GM23248 (cell line): ENCODE measurements around the gene RTL10.

ENCODE experiments used
- EZH2 ChIP-seq: fragments of 200-600 bp; sonication (generic); IDR thresholded peaks from 2 replicates; pipeline ENCODE4 v1.6.1; 2018; ENCODE audit warnings: antibody characterized with exemption, mild to moderate bottlenecking; ENCODE audit not compliant: insufficient read depth, poor library complexity, severe bottlenecking
- EZH2phosphoT487 ChIP-seq: fragments of 200-600 bp; sonication (generic); IDR thresholded peaks from 2 replicates; pipeline ENCODE4 v1.6.1; 2018; ENCODE audit warnings: antibody characterized with exemption, moderate library complexity, mild to moderate bottlenecking, low read depth; ENCODE audit not compliant: insufficient read depth

DNA sequence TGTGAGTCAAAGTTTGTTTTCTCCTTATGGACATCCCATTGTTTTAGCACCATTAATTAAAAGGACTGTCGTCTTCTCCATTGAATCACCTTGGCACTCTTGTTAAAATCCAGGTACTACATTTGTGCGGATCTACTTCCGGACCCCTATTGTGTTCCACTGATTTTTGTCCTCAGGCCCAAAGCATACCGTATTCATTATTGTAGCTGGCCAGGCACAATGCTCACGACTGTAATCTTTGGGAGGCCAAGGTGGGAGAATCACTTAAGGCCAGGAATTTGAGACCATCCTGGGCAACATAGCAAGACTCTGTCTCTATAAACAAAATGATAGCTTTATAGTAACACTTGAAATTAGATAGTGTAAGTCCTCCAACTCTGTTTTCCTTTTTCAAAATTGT, 8.9 kb upstream of the RTL10 start:
- TF ChIP-seq EZH2 (no peak), EZH2phosphoT487 (no peak)
